PC-9 (cell line): ENCODE measurements around the gene OR2H2. TPM values are rescaled to one million over a fixed set of nuclear protein-coding genes. Genes with fewer than 3 reads are reported as not detected.

Experiments used
- BruUV-seq: library from RNA; stranded (reverse); fragments of 400-500 nt; replicated peaks from 2 replicates; lab custom pipeline; 2021; lab: Mats Ljungman, UMichigan
- CTCF ChIA-PET: fragments of 300-600 bp; sonication (Branson Sonifier 250); formaldehyde crosslinking; loops from one replicate; lab custom pipeline; 2022; ENCODE audit warnings: antibody characterized with exemption; lab: Charles Lee
- POLR2A ChIA-PET: fragments of 300-600 bp; sonication (Branson Sonifier 250); formaldehyde crosslinking; loops from one replicate; lab custom pipeline; 2022; ENCODE audit warnings: antibody characterized with exemption; ENCODE audit not compliant: unreplicated experiment; lab: Charles Lee
- DNase-seq, 2 experiments: peaks; one replicate each; pipeline versions ENCODE4 v3.0.0 to v3.0.0-alpha.2; 2015 to 2022; ENCODE audit warnings: mixed read lengths in 1 of 2
- H2AFZ ChIP-seq: fragments of 200-600 bp; sonication (generic); 2 replicates; pipeline ENCODE4 v1.8.1; 2017; ENCODE audit warnings: antibody characterized with exemption
- H3F3A ChIP-seq: fragments of 200-600 bp; sonication (generic); 2 replicates; pipeline ENCODE4 v1.8.1; 2017; ENCODE audit warnings: antibody characterized with exemption, mild to moderate bottlenecking, low read depth; ENCODE audit not compliant: insufficient read depth
- H3K27ac ChIP-seq: fragments of 200-600 bp; sonication (generic); 2 replicates; pipeline ENCODE4 v1.6.1; 2016; ENCODE audit warnings: mixed run types
- H3K27me3 ChIP-seq: fragments of 200-600 bp; sonication (generic); 2 replicates; pipeline ENCODE4 v1.6.1; 2016; ENCODE audit warnings: low read depth, mixed run types; ENCODE audit not compliant: insufficient read depth
- H3K36me3 ChIP-seq: fragments of 200-600 bp; sonication (generic); 2 replicates; pipeline ENCODE4 v1.6.1; 2016; ENCODE audit warnings: low read depth, mixed run types
- H3K4me1 ChIP-seq: fragments of 200-600 bp; sonication (generic); replicated peaks from 2 replicates; pipeline ENCODE4 v1.6.1; 2016; ENCODE audit warnings: mixed run types; ENCODE audit not compliant: insufficient read depth
- H3K4me2 ChIP-seq: fragments of 200-600 bp; sonication (generic); 2 replicates; pipeline ENCODE4 v1.6.1; 2017; ENCODE audit warnings: mixed run types
- H3K4me3 ChIP-seq: fragments of 200-600 bp; sonication (generic); 2 replicates; pipeline ENCODE4 v1.6.1; 2016; ENCODE audit warnings: mixed run types
- H3K79me2 ChIP-seq: fragments of 200-600 bp; sonication (generic); 2 replicates; pipeline ENCODE4 v1.6.1; 2017; ENCODE audit warnings: low read depth, mixed run types
- H3K9me2 ChIP-seq: fragments of 200-600 bp; sonication (generic); 2 replicates; pipeline ENCODE4 v1.8.1; 2017; ENCODE audit warnings: mild to moderate bottlenecking; ENCODE audit not compliant: insufficient read depth
- H3K9me3 ChIP-seq: fragments of 200-600 bp; sonication (generic); 2 replicates; pipeline ENCODE4 v1.8.1; 2016; ENCODE audit warnings: low read depth; ENCODE audit not compliant: insufficient read depth
- H4K20me1 ChIP-seq: fragments of 200-600 bp; sonication (generic); 2 replicates; pipeline ENCODE4 v1.8.1; 2017; ENCODE audit not compliant: insufficient read depth
- EZH2 ChIP-seq: fragments of 200-600 bp; sonication (generic); IDR thresholded peaks from 2 replicates; pipeline ENCODE4 v1.8.0; 2017; ENCODE audit warnings: antibody characterized with exemption, low read depth
- intact Hi-C: fragments of 100-400 bp; cut with micrococcal nuclease; formaldehyde crosslinking; loops from one replicate; pipeline ENCODE4 v1.10.0; 2022; ENCODE audit not compliant: unreplicated experiment
- total RNA-seq: library from RNA; stranded (reverse); gene quantifications from 2 replicates; pipeline ENCODE4 v1.2.3, GENCODE V29; 2021
- TF ChIP-seq, protein P1 (sequence below): fragments of 200-600 bp; sonication (generic); conservative IDR thresholded peaks from 2 replicates; pipeline ENCODE4 v1.6.1; 2017; ENCODE audit warnings: mixed run types, antibody characterized with exemption, mild to moderate bottlenecking, moderate library complexity

Gene OR2H2
- total RNA-seq, 1 experiment from 2014 or later = not detected

DNA sequence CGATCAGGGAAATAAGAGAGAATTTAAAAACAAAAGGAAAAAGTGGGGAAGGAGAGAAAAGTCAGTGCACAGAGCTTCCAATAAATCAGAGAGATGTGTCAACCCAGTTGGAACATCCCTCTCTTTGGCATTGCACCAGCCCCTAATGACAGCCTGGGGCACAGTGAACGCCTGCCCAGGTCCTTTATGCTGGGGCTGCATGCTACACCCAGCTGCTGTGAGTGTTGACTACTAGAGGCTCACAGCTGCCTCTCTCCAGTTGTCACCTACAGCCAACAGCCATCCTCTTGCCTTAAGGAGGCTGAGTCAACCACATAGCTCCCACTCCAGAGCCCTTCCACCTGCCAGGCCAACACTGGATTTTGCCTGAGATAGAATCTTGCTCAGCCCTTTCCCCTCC, 19.0 kb downstream of the OR2H2 start:
- no peaks in the 10 kb centered on the region for H3F3A ChIP-seq
- no peaks in the 10 kb centered on the region for H3K79me2 ChIP-seq
- no peak overlapping the region for H2AFZ ChIP-seq
- TF ChIP-seq, protein P1, sequence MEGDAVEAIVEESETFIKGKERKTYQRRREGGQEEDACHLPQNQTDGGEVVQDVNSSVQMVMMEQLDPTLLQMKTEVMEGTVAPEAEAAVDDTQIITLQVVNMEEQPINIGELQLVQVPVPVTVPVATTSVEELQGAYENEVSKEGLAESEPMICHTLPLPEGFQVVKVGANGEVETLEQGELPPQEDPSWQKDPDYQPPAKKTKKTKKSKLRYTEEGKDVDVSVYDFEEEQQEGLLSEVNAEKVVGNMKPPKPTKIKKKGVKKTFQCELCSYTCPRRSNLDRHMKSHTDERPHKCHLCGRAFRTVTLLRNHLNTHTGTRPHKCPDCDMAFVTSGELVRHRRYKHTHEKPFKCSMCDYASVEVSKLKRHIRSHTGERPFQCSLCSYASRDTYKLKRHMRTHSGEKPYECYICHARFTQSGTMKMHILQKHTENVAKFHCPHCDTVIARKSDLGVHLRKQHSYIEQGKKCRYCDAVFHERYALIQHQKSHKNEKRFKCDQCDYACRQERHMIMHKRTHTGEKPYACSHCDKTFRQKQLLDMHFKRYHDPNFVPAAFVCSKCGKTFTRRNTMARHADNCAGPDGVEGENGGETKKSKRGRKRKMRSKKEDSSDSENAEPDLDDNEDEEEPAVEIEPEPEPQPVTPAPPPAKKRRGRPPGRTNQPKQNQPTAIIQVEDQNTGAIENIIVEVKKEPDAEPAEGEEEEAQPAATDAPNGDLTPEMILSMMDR = no peak
- no peak for TF ChIP-seq EZH2
- intact Hi-C loops = no loop called here
- no peaks in the 10 kb centered on the region for H3K9me3 ChIP-seq
- H3K27me3 ChIP-seq = no peaks in the 10 kb centered on the region
- no TSS peak for BruUV-seq
- ChIA-PET CTCF (no interaction called here), POLR2A (no interaction called here)
- H3K4me2 ChIP-seq = no peak overlapping the region
- H3K27ac ChIP-seq = no peak overlapping the region
- no peaks in the 10 kb centered on the region for H3K4me1 ChIP-seq
- H4K20me1 ChIP-seq = no peaks in the 10 kb centered on the region
- H3K9me2 ChIP-seq = no peaks in the 10 kb centered on the region
- no peak for DNase-seq
- no peak overlapping the region for H3K4me3 ChIP-seq
- no peaks in the 10 kb centered on the region for H3K36me3 ChIP-seq

DNA sequence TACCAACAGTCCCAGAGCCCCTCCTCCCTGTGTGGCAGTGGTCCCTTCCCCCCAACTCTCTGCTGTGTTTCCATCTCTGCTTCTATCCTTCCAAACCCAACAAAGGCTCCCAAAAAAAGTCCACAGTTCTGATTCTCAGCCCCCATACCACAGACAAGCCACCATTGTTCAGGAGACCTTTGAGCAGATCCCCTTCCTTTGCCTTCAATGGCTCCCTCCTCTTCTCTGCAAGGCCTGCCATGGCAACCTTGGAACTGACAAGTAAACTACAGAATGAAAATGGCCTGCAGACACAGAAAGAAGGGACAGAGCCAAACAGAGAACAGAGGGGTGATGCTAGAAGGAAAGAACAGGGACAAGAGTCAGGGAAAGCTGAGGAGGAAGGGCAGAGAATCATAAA, 23.2 kb downstream of the OR2H2 start:
- POLR2A ChIA-PET = no interaction called here
- Histone ChIP-seq H3K9me3 (no peaks in the 10 kb centered on the region), H3K4me3 (no peak overlapping the region), H3K4me1 (no peaks in the 10 kb centered on the region), H4K20me1 (no peaks in the 10 kb centered on the region), H3F3A (no peaks in the 10 kb centered on the region), H3K27ac (no peak overlapping the region), H3K9me2 (no peaks in the 10 kb centered on the region), H3K79me2 (no peaks in the 10 kb centered on the region), H2AFZ (no peak overlapping the region), H3K36me3 (no peaks in the 10 kb centered on the region), H3K4me2 (no peak overlapping the region), H3K27me3 (no peaks in the 10 kb centered on the region)
- no peak for DNase-seq
- CTCF ChIA-PET = no interaction called here
- no peak for TF ChIP-seq EZH2
- TF ChIP-seq, protein P1 = no peak
- no TSS peak for BruUV-seq
- intact Hi-C loops = no loop called here

GRCh38 chr6:29610540-29610939, 25.6 kb downstream of the OR2H2 start:
- Histone ChIP-seq H3K4me2 (no peak overlapping the region), H3K9me3 (no peaks in the 10 kb centered on the region), H3K4me3 (no peak overlapping the region), H2AFZ (no peak overlapping the region), H3K27ac (no peak overlapping the region), H3K36me3 (no peaks in the 10 kb centered on the region), H3K79me2 (no peaks in the 10 kb centered on the region), H4K20me1 (no peaks in the 10 kb centered on the region), H3K27me3 (no peaks in the 10 kb centered on the region), H3K9me2 (no peaks in the 10 kb centered on the region), H3K4me1 (no peaks in the 10 kb centered on the region), H3F3A (no peaks in the 10 kb centered on the region)
- TF ChIP-seq, protein P1 = no peak
- TF ChIP-seq EZH2 = no peak
- no peak for DNase-seq
- ChIA-PET POLR2A (no interaction called here), CTCF (no interaction called here)
- no TSS peak for BruUV-seq
- intact Hi-C loops = no loop called here
